ENCODE data around the gene PEX12.

GRCh38 chr17:35555691-35556090 is 22.7 kb downstream of the PEX12 start:
- no peak for TF ChIP-seq PATZ1 (CRISPR knock-in tag; IDR thresholded peaks at IDR 0.05; ENCODE audit: borderline replicate concordance)
- no peak for TF ChIP-seq CSDC2 (CRISPR knock-in tag; IDR thresholded peaks at IDR 0.05)
- no peak for TF ChIP-seq TCF4 (CRISPR knock-in tag; IDR thresholded peaks at IDR 0.05; ENCODE audit: borderline replicate concordance)
- no peak for TF ChIP-seq CSRNP3 (CRISPR knock-in tag; IDR thresholded peaks at IDR 0.05)
- no peak for TF ChIP-seq TOX (CRISPR knock-in tag; IDR thresholded peaks at IDR 0.05; ENCODE audit: borderline replicate concordance)
- no peak for TF ChIP-seq ARNTL (CRISPR knock-in tag; IDR thresholded peaks at IDR 0.05; ENCODE audit: borderline replicate concordance, low read depth)
- TF ChIP-seq ISL1 (CRISPR knock-in tag; IDR thresholded peaks at IDR 0.05) = no peak
- TF ChIP-seq POU6F1 (CRISPR knock-in tag; IDR thresholded peaks at IDR 0.05; ENCODE audit: borderline replicate concordance, low read depth) = no peak

Data from SK-N-SH treated with all-trans-retinoic acid at 6 μM for 48 hours (cell line).